Colonic mucosa (tissue), 4 donors: ENCODE results near the gene RNU7-1. TPM values are rescaled to one million over a fixed set of nuclear protein-coding genes. Genes with fewer than 3 reads are reported as not detected.

Experiments
- DNase-seq: peaks from one replicate; pipeline ENCODE4 v3.0.0-alpha.2; 2020
- H3K27ac ChIP-seq: fragments of 200-600 bp; one replicate; pipeline ENCODE4 v1.8.0; 2021
- H3K27me3 ChIP-seq: fragments of 200-600 bp; one replicate; pipeline ENCODE4 v1.8.0; 2021
- H3K36me3 ChIP-seq: fragments of 200-600 bp; one replicate; pipeline ENCODE4 v1.8.0; 2021
- H3K4me1 ChIP-seq: fragments of 200-600 bp; one replicate; pipeline ENCODE4 v1.8.0; 2021; ENCODE audit warnings: mild to moderate bottlenecking
- H3K4me3 ChIP-seq: fragments of 200-600 bp; one replicate; pipeline ENCODE4 v1.8.0; 2021
- H3K9ac ChIP-seq, 2 donors: one replicate each; pipeline ENCODE4 v1.7.0; 2013; ENCODE audit warnings: control low read depth in 2 of 2, low read depth in 2 of 2, low read length in 2 of 2
- H3K9me3 ChIP-seq: fragments of 200-600 bp; one replicate; pipeline ENCODE4 v1.8.0; 2021
- CTCF ChIP-seq: fragments of 200-600 bp; IDR thresholded peaks from one replicate; pipeline ENCODE4 v1.8.0; 2022; ENCODE audit warnings: antibody characterized with exemption, mild to moderate bottlenecking
- intact Hi-C: fragments of 100-400 bp; cut with DNase I; formaldehyde crosslinking; loops from one replicate; pipeline ENCODE4 v1.14.1; 2022
- total RNA-seq, 2 donors: library from RNA; stranded (reverse); fragmentation: NEBNext Ultra II Directional in 1 of 2; extraction: Animal tissue kit (Norgen Biotek cat#: 25700) in 1 of 2; gene quantifications; one replicate each; pipeline ENCODE4 v1.2.1, GENCODE V29; 2021
- donor health status: healthy.
- donor health status: DM: no; HTN: no; CAD: no.
- donor health status: DM: no; HTN: no; CAD: no.

Gene RNU7-1
- total RNA-seq, 2 donors from 2014 or later = not detected

GRCh38 chr12:6934110-6934509 is 9.5 kb upstream of the RNU7-1 start:
- intact Hi-C loops = no loop called here
- peak; percentile 68 for DNase-seq
- Histone ChIP-seq H3K9ac (peak overlapping the region in 1 of 2 donors; percentile 38), H3K27ac (peak overlapping the region; percentile 57), H3K36me3 (no peaks in the 10 kb centered on the region), H3K4me1 (peaks cover 9% of the 10 kb centered on the region), H3K4me3 (no peak overlapping the region), H3K9me3 (no peaks in the 10 kb centered on the region), H3K27me3 (no peaks in the 10 kb centered on the region)
- TF ChIP-seq CTCF = no peak

DNA sequence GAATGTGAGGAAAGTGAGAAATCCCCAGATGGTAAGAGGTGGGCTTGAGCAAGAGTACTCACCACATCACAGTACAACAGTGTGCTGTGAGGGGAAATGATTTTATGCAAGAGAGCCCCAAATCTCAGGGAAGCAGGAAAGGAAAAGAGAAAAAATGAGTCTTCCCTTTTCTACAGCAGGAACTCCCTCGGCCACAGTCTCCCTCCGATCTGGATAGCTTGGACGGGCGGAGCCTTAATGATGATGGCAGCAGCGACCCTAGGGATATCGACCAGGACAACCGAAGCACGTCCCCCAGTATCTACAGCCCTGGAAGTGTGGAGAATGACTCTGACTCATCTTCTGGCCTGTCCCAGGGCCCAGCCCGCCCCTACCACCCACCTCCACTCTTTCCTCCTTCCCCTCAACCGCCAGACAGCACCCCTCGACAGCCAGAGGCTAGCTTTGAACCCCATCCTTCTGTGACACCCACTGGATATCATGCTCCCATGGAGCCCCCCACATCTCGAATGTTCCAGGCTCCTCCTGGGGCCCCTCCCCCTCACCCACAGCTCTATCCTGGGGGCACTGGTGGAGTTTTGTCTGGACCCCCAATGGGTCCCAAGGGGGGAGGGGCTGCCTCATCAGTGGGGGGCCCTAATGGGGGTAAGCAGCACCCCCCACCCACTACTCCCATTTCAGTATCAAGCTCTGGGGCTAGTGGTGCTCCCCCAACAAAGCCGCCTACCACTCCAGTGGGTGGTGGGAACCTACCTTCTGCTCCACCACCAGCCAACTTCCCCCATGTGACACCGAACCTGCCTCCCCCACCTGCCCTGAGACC is 8.0 kb upstream of the RNU7-1 start:
- Histone ChIP-seq H3K9me3 (no peaks in the 10 kb centered on the region), H3K9ac (no peak overlapping the region), H3K36me3 (no peaks in the 10 kb centered on the region), H3K27me3 (no peaks in the 10 kb centered on the region), H3K4me1 (peaks cover 9% of the 10 kb centered on the region), H3K27ac (peak overlapping the region; percentile 3), H3K4me3 (no peak overlapping the region)
- TF ChIP-seq CTCF = no peak
- no peak for DNase-seq
- intact Hi-C loops = no loop called here

GRCh38 chr12:6936194-6936635 is 7.4 kb upstream of the RNU7-1 start:
- Histone ChIP-seq H3K9me3 (no peaks in the 10 kb centered on the region), H3K4me1 (peaks cover 9% of the 10 kb centered on the region), H3K9ac (peak overlapping the region in 1 of 2 donors; percentile 90), H3K27ac (no peak overlapping the region), H3K27me3 (no peaks in the 10 kb centered on the region), H3K4me3 (no peak overlapping the region), H3K36me3 (no peaks in the 10 kb centered on the region)
- DNase-seq = no peak
- intact Hi-C loops = no loop called here
- no peak for TF ChIP-seq CTCF

DNA sequence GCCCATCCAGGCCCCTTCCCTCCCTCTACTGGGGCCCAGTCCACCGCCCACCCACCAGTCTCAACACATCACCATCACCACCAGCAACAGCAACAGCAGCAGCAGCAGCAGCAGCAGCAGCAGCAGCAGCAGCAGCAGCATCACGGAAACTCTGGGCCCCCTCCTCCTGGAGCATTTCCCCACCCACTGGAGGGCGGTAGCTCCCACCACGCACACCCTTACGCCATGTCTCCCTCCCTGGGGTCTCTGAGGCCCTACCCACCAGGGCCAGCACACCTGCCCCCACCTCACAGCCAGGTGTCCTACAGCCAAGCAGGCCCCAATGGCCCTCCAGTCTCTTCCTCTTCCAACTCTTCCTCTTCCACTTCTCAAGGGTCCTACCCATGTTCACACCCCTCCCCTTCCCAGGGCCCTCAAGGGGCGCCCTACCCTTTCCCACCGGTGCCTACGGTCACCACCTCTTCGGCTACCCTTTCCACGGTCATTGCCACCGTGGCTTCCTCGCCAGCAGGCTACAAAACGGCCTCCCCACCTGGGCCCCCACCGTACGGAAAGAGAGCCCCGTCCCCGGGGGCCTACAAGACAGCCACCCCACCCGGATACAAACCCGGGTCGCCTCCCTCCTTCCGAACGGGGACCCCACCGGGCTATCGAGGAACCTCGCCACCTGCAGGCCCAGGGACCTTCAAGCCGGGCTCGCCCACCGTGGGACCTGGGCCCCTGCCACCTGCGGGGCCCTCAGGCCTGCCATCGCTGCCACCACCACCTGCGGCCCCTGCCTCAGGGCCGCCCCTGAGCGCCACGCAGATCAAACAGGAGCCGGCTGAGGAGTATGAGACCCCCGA is 6.8 kb upstream of the RNU7-1 start:
- Histone ChIP-seq H3K4me1 (peaks cover 9% of the 10 kb centered on the region), H3K27me3 (no peaks in the 10 kb centered on the region), H3K36me3 (no peaks in the 10 kb centered on the region), H3K9ac (peak overlapping the region; percentile 90 to 92), H3K4me3 (peak overlapping the region; percentile 50), H3K27ac (peak overlapping the region; percentile 82), H3K9me3 (no peaks in the 10 kb centered on the region)
- intact Hi-C loops = no loop called here
- no peak for DNase-seq
- TF ChIP-seq CTCF = no peak

GRCh38 chr12:6937481-6938352 is 5.9 kb upstream of the RNU7-1 start:
- H3K36me3 ChIP-seq = no peaks in the 10 kb centered on the region

More at GRCh38 chr12:6937481-6938352, 5.9 kb upstream of the RNU7-1 start:
- H3K4me1 ChIP-seq = peaks cover 5% of the 10 kb centered on the region
- peak; percentile 88 for TF ChIP-seq CTCF
- peak overlapping the region; percentile 50 for H3K4me3 ChIP-seq
- H3K9me3 ChIP-seq = no peaks in the 10 kb centered on the region
- H3K27ac ChIP-seq = peak overlapping the region; percentile 82
- intact Hi-C loops = no loop called here
- DNase-seq = peak; percentile 93
- H3K9ac ChIP-seq = peak overlapping the region; percentile 90 to 92
- no peaks in the 10 kb centered on the region for H3K27me3 ChIP-seq
